Activated CD4-positive, CD25-positive, alpha-beta regulatory T cell treated with anti-CD3 and anti-CD28 coated beads, Interleukin-2, amount 50 U/mL, for 16 hours (primary cell): ENCODE results near the gene TRAP1.
"Not testable (repeated sequence)": the region's sequence is repeated elsewhere in the genome, so short reads cannot be mapped to it uniquely, and the experiment has no call there.

Experiments
- DNase-seq: peaks from one replicate; pipeline ENCODE4 v3.0.0-alpha.2; 2020; ENCODE audit warnings: low read depth, low spot score

TRAP1 gene

GRCh38 chr16:3612510-3613466 is 104.5 kb downstream of the TRAP1 start:
- no peak for DNase-seq

- peak; percentile 77 for DNase-seq
Measured at GRCh38 chr16:3611146-3611975, 106.0 kb downstream of the TRAP1 start, which contains the start of gene SLX4. Gene SLX4, minus strand, starts transcription at chr16:3611606. Its CDS starts 2,642 bp downstream, at chr16:3608964.

- DNase-seq, result no peak
Measured at GRCh38 chr16:3610698-3611145, 106.6 kb downstream of the TRAP1 start.

- DNase-seq, result no peak
Measured at GRCh38 chr16:3609895-3610697, 107.2 kb downstream of the TRAP1 start.

- DNase-seq, result not testable (repeated sequence)
Measured at GRCh38 chr16:3608976-3609375, 108.3 kb downstream of the TRAP1 start.

GRCh38 chr16:3608069-3608468 is 109.3 kb downstream of the TRAP1 start:
- DNase-seq, result no peak
